GM04504 (cell line): ENCODE results near the gene PHC3.

Source experiments
- DNase-seq: peaks from one replicate; pipeline ENCODE4 v3.0.0-alpha.2; 2012; ENCODE audit warnings: low read depth

PHC3 gene

GRCh38 chr3:170077361-170077760 lies 104.2 kb downstream of the PHC3 start:
- no peak for DNase-seq

- no peak for DNase-seq
These were observed 104.8 kb downstream of the PHC3 start for GRCh38 chr3:170076715-170077238.

- no peak for DNase-seq
These were observed 106.0 kb downstream of the PHC3 start for GRCh38 chr3:170075441-170076091.

- DNase-seq: no peak
These were observed 117.4 kb downstream of the PHC3 start for GRCh38 chr3:170064108-170064507.

- no peak for DNase-seq
These were observed 117.8 kb downstream of the PHC3 start for GRCh38 chr3:170063691-170064090.

GRCh38 chr3:170062769-170063168 lies 118.8 kb downstream of the PHC3 start:
- DNase-seq: no peak

GRCh38 chr3:170062068-170062467 lies 119.5 kb downstream of the PHC3 start:
- no peak for DNase-seq

- no peak for DNase-seq
These were observed 122.1 kb downstream of the PHC3 start for GRCh38 chr3:170059447-170059846.

- no peak for DNase-seq
These were observed 123.4 kb downstream of the PHC3 start for GRCh38 chr3:170058127-170058526.

GRCh38 chr3:170057550-170057949 lies 124.0 kb downstream of the PHC3 start:
- no peak for DNase-seq

- DNase-seq: no peak
These were observed 124.7 kb downstream of the PHC3 start for GRCh38 chr3:170056710-170057454.

- DNase-seq: no peak
These were observed 126.3 kb downstream of the PHC3 start for GRCh38 chr3:170055209-170055608.

GRCh38 chr3:170054204-170054603 lies 127.3 kb downstream of the PHC3 start:
- DNase-seq: no peak

GRCh38 chr3:170052398-170052797 lies 129.1 kb downstream of the PHC3 start:
- DNase-seq: no peak

GRCh38 chr3:170050753-170051152 lies 130.8 kb downstream of the PHC3 start:
- DNase-seq: no peak

GRCh38 chr3:170049146-170050000 lies 132.2 kb downstream of the PHC3 start:
- DNase-seq: no peak

- DNase-seq: no peak
These were observed 134.5 kb downstream of the PHC3 start for GRCh38 chr3:170047133-170047404.

- no peak for DNase-seq
These were observed 135.0 kb downstream of the PHC3 start for GRCh38 chr3:170046269-170047132.

- no peak for DNase-seq
These were observed 136.7 kb downstream of the PHC3 start for GRCh38 chr3:170044795-170045244.

GRCh38 chr3:170044271-170044670 lies 137.3 kb downstream of the PHC3 start:
- no peak for DNase-seq

GRCh38 chr3:170043506-170043905 lies 138.0 kb downstream of the PHC3 start:
- no peak for DNase-seq

- no peak for DNase-seq
These were observed 141.1 kb downstream of the PHC3 start for GRCh38 chr3:170040418-170040817.
